MM.1S (cell line): ENCODE data around the gene KRTAP10-9.

ENCODE experiments used
- DNase-seq: peaks from one replicate; pipeline ENCODE4 v3.0.0-alpha.2; 2015
- H2AFZ ChIP-seq: fragments of 300-600 bp; sonication (generic); 2 replicates; pipeline ENCODE4 v1.6.0; 2016; ENCODE audit warnings: antibody characterized with exemption, low read length
- H3F3A ChIP-seq: fragments of 300-600 bp; sonication (generic); 2 replicates; pipeline ENCODE4 v1.6.1; 2016; ENCODE audit warnings: mild to moderate bottlenecking, antibody characterized with exemption, low read length, moderate library complexity, mixed read lengths; ENCODE audit not compliant: insufficient read depth
- H3K27ac ChIP-seq: fragments of 300-600 bp; sonication (generic); 2 replicates; pipeline ENCODE4 v1.5.1; 2016; ENCODE audit warnings: mild to moderate bottlenecking, low read length
- H3K27me3 ChIP-seq: fragments of 300-600 bp; sonication (generic); replicated peaks from 2 replicates; pipeline ENCODE4 v1.6.0; 2016; ENCODE audit warnings: low read length; ENCODE audit not compliant: insufficient read depth
- H3K36me3 ChIP-seq: fragments of 300-600 bp; sonication (generic); replicated peaks from 2 replicates; pipeline ENCODE4 v1.6.1; 2016; ENCODE audit warnings: mild to moderate bottlenecking, low read length, mixed read lengths; ENCODE audit not compliant: insufficient read depth
- H3K4me1 ChIP-seq: fragments of 300-600 bp; sonication (generic); 2 replicates; pipeline ENCODE4 v1.6.1; 2016; ENCODE audit warnings: low read length, mixed read lengths
- H3K4me2 ChIP-seq: fragments of 300-600 bp; sonication (generic); 2 replicates; pipeline ENCODE4 v1.6.0; 2016; ENCODE audit warnings: low read depth, low read length
- H3K4me3 ChIP-seq: fragments of 300-600 bp; sonication (generic); 2 replicates; pipeline ENCODE4 v1.5.1; 2016; ENCODE audit warnings: low read length, mixed read lengths
- H3K79me2 ChIP-seq: fragments of 300-600 bp; sonication (generic); 2 replicates; pipeline ENCODE4 v1.6.1; 2016; ENCODE audit warnings: mixed run types, low read length, mixed read lengths
- H3K9ac ChIP-seq: fragments of 300-600 bp; sonication (generic); 2 replicates; pipeline ENCODE4 v1.6.1; 2016; ENCODE audit warnings: low read length, mixed read lengths
- H3K9me2 ChIP-seq: fragments of 300-600 bp; sonication (generic); replicated peaks from 2 replicates; pipeline ENCODE4 v1.6.1; 2016; ENCODE audit warnings: mild to moderate bottlenecking, low read length, mixed read lengths; ENCODE audit not compliant: insufficient read depth
- H3K9me3 ChIP-seq: fragments of 300-600 bp; sonication (generic); replicated peaks from 2 replicates; pipeline ENCODE4 v1.6.1; 2016; ENCODE audit warnings: mild to moderate bottlenecking, low read length, mixed read lengths; ENCODE audit not compliant: insufficient read depth
- H4K20me1 ChIP-seq: fragments of 300-600 bp; sonication (generic); 2 replicates; pipeline ENCODE4 v1.6.1; 2016; ENCODE audit warnings: mild to moderate bottlenecking, low read length, moderate library complexity, mixed read lengths; ENCODE audit not compliant: insufficient read depth
- CTCF ChIP-seq: fragments of 300-600 bp; sonication (generic); IDR thresholded peaks from 2 replicates; pipeline ENCODE4 v1.5.1; 2016; ENCODE audit warnings: antibody characterized with exemption, low read length, mixed read lengths
- EZH2 ChIP-seq: fragments of 300-600 bp; sonication (generic); optimal IDR thresholded peaks from 2 replicates; pipeline ENCODE3; 2017; ENCODE audit warnings: low read depth, mild to moderate bottlenecking, antibody characterized with exemption, low read length, mixed read lengths
- EZH2phosphoT487 ChIP-seq: fragments of 300-600 bp; sonication (generic); IDR thresholded peaks from 2 replicates; pipeline ENCODE4 v1.6.1; 2018; ENCODE audit warnings: antibody characterized with exemption, low read length

KRTAP10-9 gene

DNA sequence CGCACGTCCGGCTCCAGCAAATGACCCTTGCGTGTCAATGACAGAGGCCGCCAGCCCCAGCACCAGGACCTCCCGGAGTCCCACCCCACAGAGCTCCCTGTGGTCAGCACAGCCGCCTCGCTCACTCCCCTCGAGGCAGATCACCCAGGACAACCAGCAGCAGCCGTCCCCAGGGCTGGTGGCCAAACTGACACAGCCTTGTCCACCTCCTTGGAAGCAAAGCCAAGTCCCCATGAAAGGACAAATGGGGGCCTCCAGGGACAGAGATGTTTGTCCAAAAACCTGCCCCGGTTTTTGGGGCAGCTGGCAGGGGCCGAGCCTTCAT lies 12.4 kb downstream of the KRTAP10-9 start:
- H3K4me3 ChIP-seq: no peak overlapping the region
- H3K79me2 ChIP-seq: no peaks in the 10 kb centered on the region
- no peaks in the 10 kb centered on the region for H3K9me3 ChIP-seq
- no peak for DNase-seq
- H3F3A ChIP-seq: no peaks in the 10 kb centered on the region
- no peak overlapping the region for H3K4me2 ChIP-seq
- H4K20me1 ChIP-seq: no peaks in the 10 kb centered on the region
- TF ChIP-seq CTCF (no peak), EZH2phosphoT487 (no peak), EZH2 (no peak)
- no peak overlapping the region for H3K27ac ChIP-seq
- no peaks in the 10 kb centered on the region for H3K36me3 ChIP-seq
- H3K9me2 ChIP-seq: no peaks in the 10 kb centered on the region
- no peak overlapping the region for H2AFZ ChIP-seq
- no peaks in the 10 kb centered on the region for H3K4me1 ChIP-seq
- H3K9ac ChIP-seq: no peak overlapping the region
- peaks cover 79% of the 10 kb centered on the region for H3K27me3 ChIP-seq

- no peak overlapping the region for H3K4me3 ChIP-seq
- no peaks in the 10 kb centered on the region for H3F3A ChIP-seq
- no peak for DNase-seq
- no peaks in the 10 kb centered on the region for H3K9me2 ChIP-seq
- H3K27me3 ChIP-seq: peaks cover 80% of the 10 kb centered on the region
- TF ChIP-seq CTCF (no peak), EZH2phosphoT487 (no peak), EZH2 (no peak)
- no peaks in the 10 kb centered on the region for H3K36me3 ChIP-seq
- H3K4me1 ChIP-seq: no peaks in the 10 kb centered on the region
- H3K27ac ChIP-seq: no peak overlapping the region
- no peaks in the 10 kb centered on the region for H4K20me1 ChIP-seq
- no peak overlapping the region for H2AFZ ChIP-seq
- no peaks in the 10 kb centered on the region; the same call in 1 of the 2 replicates for H3K9me3 ChIP-seq
- H3K4me2 ChIP-seq: no peak overlapping the region
- no peaks in the 10 kb centered on the region for H3K79me2 ChIP-seq
- H3K9ac ChIP-seq: no peak overlapping the region
Measured at GRCh38 chr21:44640761-44641160, 13.9 kb downstream of the KRTAP10-9 start.

- Histone ChIP-seq H3K4me2 (no peak overlapping the region), H4K20me1 (no peaks in the 10 kb centered on the region), H3K79me2 (no peaks in the 10 kb centered on the region), H3K27ac (no peak overlapping the region), H3K4me1 (no peaks in the 10 kb centered on the region), H3K27me3 (peaks cover 93% of the 10 kb centered on the region), H3K4me3 (no peak overlapping the region), H3F3A (no peaks in the 10 kb centered on the region), H3K36me3 (no peaks in the 10 kb centered on the region), H2AFZ (no peak overlapping the region), H3K9me3 (no peaks in the 10 kb centered on the region; the same call in 1 of the 2 replicates), H3K9ac (no peak overlapping the region), H3K9me2 (no peaks in the 10 kb centered on the region)
- TF ChIP-seq CTCF (no peak), EZH2 (no peak), EZH2phosphoT487 (no peak)
- no peak for DNase-seq
Measured at GRCh38 chr21:44643741-44644310, 16.9 kb downstream of the KRTAP10-9 start.
